Glomerular endothelial cell (primary cell): ENCODE measurements around the gene MEGF8. TPM values are rescaled to one million over a fixed set of nuclear protein-coding genes. Genes with fewer than 3 reads are reported as not detected.

Experiments
- DNase-seq: peaks from one replicate; pipeline ENCODE4 v3.0.0-alpha.2; 2011; ENCODE audit warnings: low read depth, low spot score; ENCODE audit errors: extremely low read depth
- total RNA-seq: library from RNA; depleted of rRNA; stranded (reverse); fragments of >200 nt; gene quantifications from 2 replicates; pipeline ENCODE4 v1.2.3, GENCODE V29; 2015

MEGF8 gene
- total RNA-seq, 1 donor from 2014 or later = 81.6 TPM

DNA sequence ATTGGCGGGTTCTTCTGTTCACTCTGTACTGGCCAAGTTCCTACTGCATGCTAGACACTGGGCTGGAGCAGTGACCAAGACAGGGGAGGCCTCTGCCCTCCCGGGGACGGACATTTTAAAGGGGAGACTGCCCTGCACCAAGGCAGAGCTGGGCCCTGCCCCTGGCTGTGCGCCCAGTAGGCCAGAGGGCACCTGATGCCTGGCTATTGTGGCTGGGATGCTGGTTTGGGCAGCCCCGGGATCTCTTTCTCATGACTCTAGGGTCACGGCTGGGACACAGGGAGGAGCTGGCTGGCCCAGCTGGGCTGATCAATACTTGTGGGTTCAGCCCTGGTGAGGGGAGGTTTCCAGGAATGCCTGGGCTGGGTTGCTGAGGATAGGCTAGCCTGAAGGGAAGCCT lies 84.0 kb downstream of the MEGF8 start:
- no peak for DNase-seq

DNA sequence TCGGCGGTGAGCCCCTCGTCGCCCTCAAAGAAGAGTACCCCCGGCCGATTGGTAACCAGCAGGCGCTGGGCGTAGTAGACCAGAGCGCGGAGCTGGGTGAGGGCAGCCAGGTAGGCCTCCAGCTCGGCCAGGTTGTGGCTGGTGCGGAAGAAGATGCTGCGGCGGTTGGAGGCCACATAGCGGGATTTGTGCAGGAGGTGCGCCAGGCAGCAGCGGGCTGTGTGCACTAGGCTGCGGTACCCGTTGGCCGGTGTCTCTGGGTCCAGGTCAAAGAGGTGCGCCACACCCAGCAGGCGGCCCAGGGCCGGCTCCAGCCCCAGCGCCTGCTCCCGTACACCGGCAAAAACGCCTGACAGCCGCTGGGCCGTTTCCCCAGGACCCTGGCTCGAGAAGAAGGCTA lies 84.9 kb downstream of the MEGF8 start:
- DNase-seq = no peak

DNA sequence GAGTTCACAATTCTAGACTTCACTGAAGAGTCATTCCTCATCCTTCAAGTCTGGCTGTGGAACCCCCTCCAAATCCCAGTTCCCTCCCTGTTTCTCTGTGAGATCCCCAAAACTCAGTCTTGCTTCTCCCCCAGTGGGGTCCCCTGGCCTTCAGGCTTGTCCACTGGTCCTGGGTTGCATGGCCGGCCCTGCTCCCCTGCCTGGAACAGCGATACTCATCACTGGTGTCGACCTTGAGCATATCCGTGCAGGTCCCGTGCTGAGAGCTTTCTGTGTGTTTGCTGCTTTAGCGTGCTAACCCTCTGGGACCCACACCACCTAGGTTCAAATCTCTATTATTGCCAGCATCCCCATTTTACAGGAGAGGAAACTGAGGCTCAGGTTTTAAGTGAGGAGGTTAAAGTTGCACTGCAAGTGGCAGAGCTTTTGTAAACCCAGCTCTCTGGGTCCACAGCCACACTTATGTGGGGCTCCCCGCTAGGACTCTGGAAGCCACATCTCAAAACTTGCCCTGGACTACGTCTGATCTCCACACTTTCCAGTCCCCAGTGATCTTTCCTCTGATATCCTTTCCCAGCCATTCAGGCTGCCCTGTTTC lies 86.2 kb downstream of the MEGF8 start:
- no peak for DNase-seq

DNA sequence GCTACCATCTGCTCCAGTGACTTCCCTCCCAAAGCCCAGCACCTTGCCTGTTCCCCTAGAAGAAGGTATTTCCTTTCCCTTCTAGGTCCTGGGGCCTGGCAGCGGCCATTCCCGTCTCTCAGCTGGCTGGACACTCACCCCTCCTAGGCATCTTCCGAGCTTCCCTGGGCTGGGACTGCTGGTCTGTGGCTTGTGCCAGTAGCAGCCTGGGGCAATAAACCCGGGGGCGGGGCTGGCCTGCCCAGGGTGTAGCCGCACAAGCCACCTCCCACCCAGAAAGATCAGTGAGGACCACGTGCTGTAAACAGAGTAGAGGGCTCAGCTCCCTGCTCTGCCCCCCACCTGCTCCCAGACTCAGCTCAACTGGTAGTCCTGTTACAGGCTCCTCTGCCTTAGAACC lies 86.8 kb downstream of the MEGF8 start:
- no peak for DNase-seq

- DNase-seq = no peak
Measured at GRCh38 chr19:42412661-42413076, 87.2 kb downstream of the MEGF8 start.

DNA sequence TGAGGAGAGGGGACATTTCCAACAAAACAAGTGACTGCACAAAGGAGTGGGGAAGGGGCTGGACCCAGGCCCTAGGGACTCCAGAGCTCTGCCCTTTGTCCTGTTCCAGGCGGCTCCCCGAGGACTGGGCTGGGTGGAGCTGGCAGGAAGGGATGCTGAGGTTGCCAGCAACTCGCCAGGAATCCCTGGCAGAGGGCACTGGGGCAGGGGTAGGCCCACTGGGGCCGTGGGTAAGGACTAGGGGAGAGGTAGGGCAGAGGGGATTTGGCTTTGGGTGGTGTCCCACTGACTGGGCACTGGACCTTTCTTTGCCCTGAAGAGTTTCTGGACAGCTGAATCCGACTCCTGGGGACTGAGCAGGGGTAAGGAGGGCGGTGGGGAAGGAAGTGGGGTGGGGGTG lies 93.9 kb downstream of the MEGF8 start:
- DNase-seq = no peak

GRCh38 chr19:42420055-42420544 lies 94.7 kb downstream of the MEGF8 start:
- DNase-seq = no peak

GRCh38 chr19:42421101-42421500 lies 95.7 kb downstream of the MEGF8 start:
- DNase-seq = no peak

DNA sequence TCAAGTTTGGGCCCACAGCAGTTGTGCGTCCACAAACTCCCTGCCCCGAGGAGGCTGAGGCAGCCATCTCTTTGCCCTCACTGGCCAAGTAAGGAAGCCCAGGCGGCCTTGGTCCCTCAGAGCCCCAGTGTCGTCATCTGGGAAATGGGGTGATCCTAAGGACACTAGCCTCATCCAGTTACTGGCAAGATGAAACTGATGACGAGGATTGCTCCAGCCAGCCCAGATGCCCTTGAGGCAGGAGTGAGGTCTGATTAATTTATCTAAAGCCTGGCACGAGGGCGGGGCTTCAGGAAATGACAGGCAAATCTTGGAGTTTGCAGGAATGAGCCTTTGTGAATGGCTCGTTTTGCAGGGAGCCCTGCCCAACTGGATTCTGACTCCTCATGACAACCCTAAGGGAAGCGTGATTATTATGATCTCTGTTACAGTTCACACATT lies 96.2 kb downstream of the MEGF8 start:
- no peak for DNase-seq

DNA sequence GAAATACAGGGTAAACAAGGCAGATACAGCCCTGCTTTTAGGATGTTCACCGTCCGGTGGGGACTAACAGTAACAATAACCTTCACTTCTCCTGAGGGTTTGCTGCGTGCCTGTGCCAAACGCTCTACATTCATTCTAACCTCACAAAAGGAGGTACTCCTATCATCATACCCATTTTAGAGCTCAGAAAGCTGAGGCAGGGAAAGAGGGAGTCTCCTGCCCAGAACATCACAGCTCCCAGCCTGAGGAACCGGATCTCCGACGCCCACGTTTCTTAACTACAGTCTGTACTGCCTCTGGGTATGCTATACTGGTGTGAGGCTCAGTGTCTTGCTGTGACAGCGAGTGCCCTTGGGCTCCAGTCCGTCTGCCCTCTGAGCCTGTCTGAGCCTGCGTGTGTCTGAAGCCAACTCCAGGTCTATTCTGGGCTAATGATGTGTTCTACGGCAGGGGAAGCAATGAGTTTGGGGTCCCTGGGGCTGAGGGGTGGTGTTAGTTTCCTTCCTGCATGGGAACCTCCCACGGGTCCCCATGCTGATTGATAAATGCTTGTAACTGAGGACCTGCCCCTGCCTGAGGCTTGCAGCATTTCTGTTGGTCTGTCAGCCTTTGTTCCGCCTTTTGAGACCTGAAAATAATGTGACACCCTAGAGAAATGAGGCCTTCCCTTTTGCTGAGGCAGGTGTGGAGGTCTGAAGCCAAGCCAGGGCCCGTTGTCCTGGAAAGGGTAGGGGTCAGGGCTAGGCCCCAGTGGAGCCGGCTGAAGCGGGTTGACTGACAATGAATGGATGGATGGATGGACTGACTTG lies 96.9 kb downstream of the MEGF8 start:
- no peak for DNase-seq

DNA sequence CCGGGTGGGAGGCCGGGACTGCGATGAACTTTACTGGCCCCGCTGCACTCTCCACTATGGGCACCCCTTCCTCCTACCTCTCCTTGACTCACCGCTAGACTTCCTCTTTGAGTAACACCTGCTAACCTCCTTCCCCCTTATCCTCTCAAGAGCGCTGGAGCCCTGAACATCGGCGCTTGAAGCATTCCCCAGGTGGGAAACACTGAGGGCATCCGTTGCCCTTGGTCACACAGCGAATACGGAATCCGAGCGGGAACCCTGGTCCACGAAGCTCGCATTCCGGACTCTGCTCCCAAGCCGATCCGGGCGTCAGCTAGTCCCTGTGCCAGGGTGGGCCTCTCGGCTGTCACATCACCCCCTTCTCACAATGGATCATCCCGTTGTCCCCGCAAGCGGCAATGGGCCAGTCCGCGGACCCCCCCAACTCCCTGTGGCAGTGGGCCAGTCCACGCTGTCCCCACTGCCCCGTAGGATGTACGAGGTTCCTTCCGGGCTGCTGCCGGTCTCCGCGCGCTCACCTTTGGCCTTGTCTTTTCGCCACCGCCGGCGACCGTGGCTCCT lies 97.5 kb downstream of the MEGF8 start:
- DNase-seq = no peak

- DNase-seq = peak; percentile 48
Measured at GRCh38 chr19:42423462-42424344, 98.3 kb downstream of the MEGF8 start.

DNA sequence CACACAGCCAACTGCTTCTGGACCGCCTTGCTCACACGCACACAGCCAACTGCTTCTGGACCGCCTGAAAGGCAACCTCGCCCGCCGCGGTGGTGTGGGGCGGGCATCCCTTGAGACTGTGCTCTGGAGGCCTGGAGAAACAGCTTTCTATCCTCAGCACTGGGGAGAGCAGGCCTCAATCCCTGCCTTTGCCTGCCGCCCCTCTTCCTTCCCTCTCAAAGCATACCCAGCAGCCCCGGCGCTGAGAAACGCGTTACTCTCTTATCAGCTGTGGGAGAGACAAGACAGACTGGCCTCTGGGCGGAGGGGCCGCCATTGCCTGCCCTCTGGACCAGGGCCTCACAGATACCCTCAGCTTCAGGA lies 98.9 kb downstream of the MEGF8 start:
- DNase-seq = no peak

- no peak for DNase-seq
Measured at GRCh38 chr19:42424712-42425131, 99.3 kb downstream of the MEGF8 start.

DNA sequence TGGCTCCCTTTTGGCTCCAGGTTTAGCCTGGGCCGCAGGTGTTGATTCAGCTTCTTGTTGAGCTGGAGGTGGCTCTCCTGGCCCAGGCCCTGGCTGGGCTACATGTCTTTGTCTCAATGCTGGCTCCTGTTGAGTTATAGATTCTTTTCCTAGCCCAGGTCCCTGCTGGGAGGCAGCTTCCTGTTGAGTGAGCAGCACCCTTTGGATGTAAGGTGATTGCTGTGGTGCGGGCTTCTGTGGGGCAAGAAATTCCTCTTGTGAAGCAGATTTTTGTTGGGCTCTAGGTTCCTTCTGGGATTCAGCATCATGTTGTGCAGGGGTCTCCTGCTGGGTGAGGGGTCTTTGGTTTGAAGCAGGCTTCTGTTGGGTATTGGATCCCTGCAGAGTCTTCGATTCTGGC lies 101.2 kb downstream of the MEGF8 start:
- DNase-seq = no peak

DNA sequence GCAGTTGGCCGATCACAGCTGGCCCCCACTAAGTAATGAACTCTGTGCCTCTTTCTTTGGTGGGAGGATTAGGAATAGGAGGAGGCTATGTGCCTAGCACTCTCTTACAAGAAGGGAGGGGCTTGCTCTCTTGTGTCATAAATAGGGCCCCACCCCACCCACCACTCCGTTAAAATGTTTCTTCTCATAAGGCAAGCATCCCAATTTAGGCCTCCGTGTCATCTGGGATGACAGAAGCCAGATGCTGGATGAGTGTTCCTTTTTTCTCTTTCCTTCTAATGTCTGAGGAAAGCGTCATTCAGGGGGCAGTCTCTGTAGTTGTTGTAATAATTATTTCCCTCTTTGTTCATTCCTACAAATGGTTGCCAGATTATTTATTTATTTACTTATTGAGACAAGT lies 101.9 kb downstream of the MEGF8 start, which contains the start of gene LIPE:
LIPE (minus strand) TSS at position 76 of the 400 bp plus-strand sequence. CDS start 239 bp downstream, outside the sequence.
- DNase-seq = no peak

Other genes starting within 250 kb of the MEGF8 start
- 16.2 and 20.4 TPM in 2 replicates for gene ZNF574, start 249.5 kb upstream of the MEGF8 start, total RNA-seq
- 7.4 and 10.7 TPM in 2 replicates for gene POU2F2, start 193.2 kb upstream of the MEGF8 start, total RNA-seq
- 34.5 and 35.9 TPM in 2 replicates for gene DEDD2, start 108.0 kb upstream of the MEGF8 start, total RNA-seq
- gene ZNF526, start 105.3 kb upstream of the MEGF8 start, total RNA-seq = 6.2 and 10.4 TPM in 2 replicates
- gene GSK3A, start 83.0 kb upstream of the MEGF8 start, total RNA-seq = 29.1 and 36.5 TPM in 2 replicates
- gene ERF, start 70.5 kb upstream of the MEGF8 start, total RNA-seq = 56.6 and 57.4 TPM in 2 replicates
- gene CIC, start 56.4 kb upstream of the MEGF8 start, total RNA-seq = 68.8 and 80.2 TPM in 2 replicates
- 0.10 and 1.8 TPM in 2 replicates for gene PRR19, start 23.5 kb upstream of the MEGF8 start, total RNA-seq
- gene PAFAH1B3, start 23.0 kb upstream of the MEGF8 start, total RNA-seq = 39.5 and 45.0 TPM in 2 replicates
- 0.29 TPM in 1 of 2 replicates, not detected in the other for gene TMEM145, start 12.3 kb upstream of the MEGF8 start, total RNA-seq
- not detected in 2 replicates for gene CNFN, start 64.7 kb downstream of the MEGF8 start, total RNA-seq
- 9.3 and 10.7 TPM in 2 replicates for gene LIPE, start 101.8 kb downstream of the MEGF8 start, total RNA-seq
- not detected in 2 replicates for gene CXCL17, start 117.3 kb downstream of the MEGF8 start, total RNA-seq
- gene CEACAM1, start 202.8 kb downstream of the MEGF8 start, total RNA-seq = 38.8 and 41.5 TPM in 2 replicates